ENCODE results near the gene RABL2A. TPM values are rescaled to one million over a fixed set of nuclear protein-coding genes. Genes with fewer than 3 reads are reported as not detected.
"Not testable (repeated sequence)": the region's sequence is repeated elsewhere in the genome, so short reads cannot be mapped to it uniquely, and the experiment has no call there.

The RABL2A gene
- total RNA-seq, 1 experiment from 2014 or later: 11.4 TPM

- not testable (repeated sequence) for H3K9me3 ChIP-seq (ENCODE audit: control insufficient read depth, low read depth, low read length); H3K27ac Mint-ChIP-seq; H3K4ac ChIP-seq (ENCODE audit: low read depth, low read length); H3K27me3 ChIP-seq (ENCODE audit: insufficient read depth, low read length); H3K23me2 ChIP-seq (ENCODE audit: insufficient read length, low read depth, low read length, poor library complexity, severe bottlenecking); H3K9ac ChIP-seq (ENCODE audit: extremely low read depth, insufficient read length, low read length); H3T11ph ChIP-seq (ENCODE audit: low read length); H4K91ac ChIP-seq (ENCODE audit: insufficient read length, low read depth, low read length); H2AK5ac ChIP-seq (ENCODE audit: insufficient read length, low read length); H3K23ac ChIP-seq (ENCODE audit: insufficient read length, low read depth, low read length); H3K14ac ChIP-seq (ENCODE audit: insufficient read depth, low read length); H3K18ac ChIP-seq (ENCODE audit: insufficient read length, low read depth, low read length); H3K27ac ChIP-seq (ENCODE audit: insufficient read length, low read depth, low read length); H3K4me1 ChIP-seq (ENCODE audit: insufficient read depth, low read length); DNase-seq; H2BK12ac ChIP-seq (ENCODE audit: insufficient read length, low read depth, low read length); H3K79me1 ChIP-seq (ENCODE audit: insufficient read depth, low read depth, low read length, poor library complexity, severe bottlenecking); H2AFZ ChIP-seq (ENCODE audit: low read length); H4K5ac ChIP-seq (ENCODE audit: insufficient read length, low read depth, low read length); H3K56ac ChIP-seq (ENCODE audit: insufficient read length, low read depth, low read length); H2BK5ac ChIP-seq (ENCODE audit: insufficient read length, low read length); H2BK120ac ChIP-seq (ENCODE audit: low read depth, low read length, poor library complexity, severe bottlenecking); H3K9me3 Mint-ChIP-seq; H3K79me2 ChIP-seq (ENCODE audit: insufficient read depth, low read length); H2BK15ac ChIP-seq (ENCODE audit: low read depth, low read length); H4K20me1 ChIP-seq (ENCODE audit: control insufficient read depth, insufficient read depth, insufficient read length); H3K36me3 Mint-ChIP-seq (ENCODE audit: insufficient read depth in 1 of 3, low read depth in 3 of 3); H4K8ac ChIP-seq (replicated peaks; ENCODE audit: insufficient read length, low read depth, low read length); H2BK20ac ChIP-seq (ENCODE audit: low read depth, low read length, poor library complexity, severe bottlenecking)
- peak overlapping the region; percentile 48 for H3K4me2 ChIP-seq (ENCODE audit: insufficient read depth, insufficient read length, low read length)
- no CpG with 5 or more reads among the region's 47 CpGs for WGBS (ENCODE audit: extremely low coverage, insufficient read length, low lambda C conversion rate)
- peak overlapping the region; percentile 68 to 78 for H3K4me3 Mint-ChIP-seq
- H3K27me3 Mint-ChIP-seq (ENCODE audit: low read depth): peaks cover 11% of the 10 kb centered on the region
- peaks cover 9 to 17% of the 10 kb centered on the region in 2 experiments for H3K4me1 Mint-ChIP-seq
Observed at GRCh38 chr2:113584311-113585092, 42.6 kb upstream of the RABL2A start.

Data from H9 (cell line).